ENCODE data around the gene PLCL2.

PLCL2 gene

GRCh38 chr3:16918683-16919025 lies 33.9 kb downstream of the PLCL2 start:
- in situ Hi-C loops (cut with MboI; ENCODE audit: low pct_unique_long_range_greater_than_20kb, low sequenced_read_pairs, unreplicated experiment) = no loop called here
- TF ChIP-seq, protein P1, sequence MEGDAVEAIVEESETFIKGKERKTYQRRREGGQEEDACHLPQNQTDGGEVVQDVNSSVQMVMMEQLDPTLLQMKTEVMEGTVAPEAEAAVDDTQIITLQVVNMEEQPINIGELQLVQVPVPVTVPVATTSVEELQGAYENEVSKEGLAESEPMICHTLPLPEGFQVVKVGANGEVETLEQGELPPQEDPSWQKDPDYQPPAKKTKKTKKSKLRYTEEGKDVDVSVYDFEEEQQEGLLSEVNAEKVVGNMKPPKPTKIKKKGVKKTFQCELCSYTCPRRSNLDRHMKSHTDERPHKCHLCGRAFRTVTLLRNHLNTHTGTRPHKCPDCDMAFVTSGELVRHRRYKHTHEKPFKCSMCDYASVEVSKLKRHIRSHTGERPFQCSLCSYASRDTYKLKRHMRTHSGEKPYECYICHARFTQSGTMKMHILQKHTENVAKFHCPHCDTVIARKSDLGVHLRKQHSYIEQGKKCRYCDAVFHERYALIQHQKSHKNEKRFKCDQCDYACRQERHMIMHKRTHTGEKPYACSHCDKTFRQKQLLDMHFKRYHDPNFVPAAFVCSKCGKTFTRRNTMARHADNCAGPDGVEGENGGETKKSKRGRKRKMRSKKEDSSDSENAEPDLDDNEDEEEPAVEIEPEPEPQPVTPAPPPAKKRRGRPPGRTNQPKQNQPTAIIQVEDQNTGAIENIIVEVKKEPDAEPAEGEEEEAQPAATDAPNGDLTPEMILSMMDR (IDR thresholded peaks at IDR 0.05; ENCODE audit: extremely low read depth, insufficient read depth, missing control alignments) = no peak
- DNase-seq (ENCODE audit: low spot score) = no peak

- in situ Hi-C loops (cut with MboI; ENCODE audit: low pct_unique_long_range_greater_than_20kb, low sequenced_read_pairs, unreplicated experiment) = no loop called here
- no peak for DNase-seq (ENCODE audit: low spot score)
- TF ChIP-seq, protein P1 (IDR thresholded peaks at IDR 0.05; ENCODE audit: extremely low read depth, insufficient read depth, missing control alignments) = no peak
Measured at GRCh38 chr3:16923112-16923511, 38.4 kb downstream of the PLCL2 start.

- TF ChIP-seq, protein P1 (IDR thresholded peaks at IDR 0.05; ENCODE audit: extremely low read depth, insufficient read depth, missing control alignments) = peak; percentile 64
- no peak for DNase-seq (ENCODE audit: low spot score)
- in situ Hi-C loops (cut with MboI; ENCODE audit: low pct_unique_long_range_greater_than_20kb, low sequenced_read_pairs, unreplicated experiment) = no loop called here
Measured at GRCh38 chr3:16927485-16927884, 42.7 kb downstream of the PLCL2 start.

DNA sequence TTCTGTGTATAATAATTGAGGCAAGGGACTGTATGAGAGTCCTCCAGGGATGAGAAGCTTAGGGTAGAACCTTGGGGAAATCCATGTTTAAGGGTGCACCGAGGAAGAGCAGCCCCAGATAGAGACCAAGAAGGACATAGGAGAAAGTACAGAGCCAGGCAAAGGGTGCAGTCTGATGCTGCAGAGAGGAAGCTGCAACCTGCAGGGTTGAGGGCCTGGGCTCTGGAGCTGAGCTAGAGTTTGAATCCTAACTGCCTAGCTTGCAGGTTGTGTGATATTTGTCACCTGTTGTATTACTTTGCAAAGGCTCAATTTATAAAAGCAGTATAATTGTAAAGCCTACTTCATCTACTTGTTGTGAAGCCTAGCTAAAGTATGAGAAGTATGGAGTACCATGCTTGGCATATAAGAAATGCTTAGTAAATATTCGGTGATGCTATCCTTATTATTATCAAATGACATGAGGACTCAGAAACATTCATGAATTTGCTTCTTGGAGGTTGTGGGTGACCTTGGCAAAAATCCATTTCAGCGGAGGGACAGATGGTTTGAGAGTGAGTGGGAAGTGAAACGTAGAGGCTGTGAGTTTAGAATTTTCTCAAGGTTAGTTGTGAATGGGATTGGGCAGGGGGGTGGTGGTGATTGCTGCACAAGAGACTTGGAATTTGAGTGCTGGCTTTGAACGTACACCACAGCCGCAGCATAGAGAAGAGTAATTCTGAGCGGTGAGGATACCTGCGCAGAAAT lies 43.8 kb downstream of the PLCL2 start:
- in situ Hi-C loops (cut with MboI; ENCODE audit: low pct_unique_long_range_greater_than_20kb, low sequenced_read_pairs, unreplicated experiment) = no loop called here
- TF ChIP-seq, protein P1 (IDR thresholded peaks at IDR 0.05; ENCODE audit: extremely low read depth, insufficient read depth, missing control alignments) = no peak
- DNase-seq (ENCODE audit: low spot score) = no peak

GRCh38 chr3:16929311-16929710 lies 44.6 kb downstream of the PLCL2 start:
- in situ Hi-C loops (cut with MboI; ENCODE audit: low pct_unique_long_range_greater_than_20kb, low sequenced_read_pairs, unreplicated experiment) = no loop called here
- no peak for DNase-seq (ENCODE audit: low spot score)
- TF ChIP-seq, protein P1 (IDR thresholded peaks at IDR 0.05; ENCODE audit: extremely low read depth, insufficient read depth, missing control alignments) = no peak

DNA sequence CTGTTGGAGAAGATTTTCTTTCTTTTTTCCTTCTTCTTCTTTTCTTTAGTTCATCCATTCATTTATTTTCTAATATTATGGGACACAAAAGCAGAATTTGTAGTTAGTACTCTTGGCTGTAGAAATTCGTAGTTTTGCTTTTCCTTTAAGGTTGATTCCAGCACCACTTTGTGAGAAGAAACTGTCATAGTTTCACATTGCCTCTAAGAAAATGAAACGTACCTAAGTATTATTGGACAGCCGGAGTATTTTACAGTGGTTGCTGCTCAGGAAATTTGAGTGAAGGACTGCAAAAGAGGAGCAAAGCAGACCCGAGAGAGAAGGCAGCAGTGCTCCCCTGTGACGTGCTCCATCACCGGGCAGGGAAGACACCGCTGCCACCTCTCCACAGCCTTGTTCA lies 48.1 kb downstream of the PLCL2 start:
- no peak for DNase-seq (ENCODE audit: low spot score)
- TF ChIP-seq, protein P1 (IDR thresholded peaks at IDR 0.05; ENCODE audit: extremely low read depth, insufficient read depth, missing control alignments) = no peak
- in situ Hi-C loops (cut with MboI; ENCODE audit: low pct_unique_long_range_greater_than_20kb, low sequenced_read_pairs, unreplicated experiment) = no loop called here

All from GM13977 (cell line).